ENCODE results near the gene TRIM14.
"Not testable (repeated sequence)": the region's sequence is repeated elsewhere in the genome, so short reads cannot be mapped to it uniquely, and the experiment has no call there.

TRIM14 gene

DNA sequence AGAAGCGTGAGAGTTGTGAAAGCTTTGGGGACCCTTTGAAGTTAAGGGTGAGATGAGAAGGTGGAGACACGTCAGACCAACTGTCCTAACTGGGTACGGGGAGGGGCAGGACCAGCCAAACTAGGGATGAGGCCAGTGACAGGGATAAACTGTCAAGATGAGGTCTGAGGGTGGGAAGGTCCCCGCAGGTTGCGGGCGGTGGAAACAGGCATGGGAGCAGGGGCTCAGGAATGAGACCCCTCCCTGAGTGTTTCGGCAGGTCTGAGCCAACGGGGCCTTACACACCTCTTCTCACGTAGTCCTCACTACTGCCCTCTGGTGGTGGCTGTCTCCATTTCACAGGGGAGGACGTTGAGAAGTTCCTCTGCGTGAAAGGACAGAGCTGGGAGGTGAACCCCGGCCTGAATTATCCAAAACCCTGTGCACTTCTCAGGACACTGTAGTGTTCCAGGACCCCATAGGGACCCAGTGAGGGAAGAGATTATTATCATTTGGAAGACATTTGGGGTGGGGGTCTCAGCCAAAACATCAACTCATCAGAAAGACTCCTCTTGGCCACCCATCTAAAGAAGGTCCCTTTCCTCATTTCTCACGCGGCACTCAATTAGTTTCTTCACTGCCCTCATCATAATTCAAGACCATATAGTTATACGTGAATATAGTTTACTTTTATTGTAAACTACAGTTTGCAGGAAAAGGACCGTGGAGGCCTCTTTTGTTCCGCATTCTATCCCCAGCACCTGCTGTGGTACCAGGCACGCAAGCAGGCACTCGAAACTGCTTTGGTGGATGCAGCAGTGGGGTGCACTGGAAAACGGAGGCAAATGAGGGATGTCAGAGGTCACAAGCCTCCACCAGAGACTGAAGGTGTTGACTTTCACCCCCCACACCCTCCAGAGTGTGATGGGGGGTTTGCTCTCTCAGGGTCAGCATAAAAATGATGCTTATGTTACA, 84.2 kb downstream of the TRIM14 start:
- H3K27me3 ChIP-seq (ENCODE audit: insufficient read depth, low read length) = no peaks in the 10 kb centered on the region
- H2AFZ ChIP-seq (ENCODE audit: low read length, unreplicated experiment) = no peak overlapping the region
- H3K4me3 ChIP-seq (ENCODE audit: low read depth, low read length) = peak overlapping the region; percentile 22; the same call in 1 of the 2 replicates
- H3K79me2 ChIP-seq (ENCODE audit: control insufficient read depth, insufficient read depth, low read length, unreplicated experiment) = no peaks in the 10 kb centered on the region
- H3K4me1 ChIP-seq (ENCODE audit: control insufficient read depth, insufficient read depth, low read length, unreplicated experiment) = peaks cover 35% of the 10 kb centered on the region
- H3K27ac ChIP-seq (ENCODE audit: low read depth, low read length) = peak overlapping the region; percentile 86
- no peaks in the 10 kb centered on the region for H3K36me3 ChIP-seq (ENCODE audit: insufficient read depth, low read length)

DNA sequence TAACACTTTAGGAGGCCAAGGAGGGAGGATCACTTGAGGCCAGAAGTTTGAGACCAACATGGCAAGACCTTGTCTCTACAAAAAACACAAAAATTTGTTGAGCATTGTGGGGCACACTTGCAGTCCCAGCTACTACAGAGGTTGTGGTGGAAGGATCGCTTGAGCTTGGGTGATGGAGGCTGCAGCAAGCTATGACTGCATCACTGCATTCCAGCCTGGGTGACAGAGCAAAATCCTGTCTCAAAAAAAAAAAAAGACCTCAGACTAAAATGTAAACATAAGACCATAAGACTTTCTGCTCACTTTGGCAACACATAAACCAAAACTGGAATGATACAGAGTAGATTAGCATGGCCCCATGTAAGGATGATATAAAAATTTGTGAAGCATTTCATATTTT, 87.1 kb downstream of the TRIM14 start:
- Histone ChIP-seq H3K36me3 (ENCODE audit: insufficient read depth, low read length) (no peaks in the 10 kb centered on the region), H3K79me2 (ENCODE audit: control insufficient read depth, insufficient read depth, low read length, unreplicated experiment) (no peaks in the 10 kb centered on the region), H3K27ac (ENCODE audit: low read depth, low read length) (peak overlapping the region; percentile 27), H3K4me1 (ENCODE audit: control insufficient read depth, insufficient read depth, low read length, unreplicated experiment) (peaks cover 28% of the 10 kb centered on the region), H2AFZ (ENCODE audit: low read length, unreplicated experiment) (no peak overlapping the region), H3K27me3 (ENCODE audit: insufficient read depth, low read length) (no peaks in the 10 kb centered on the region), H3K4me3 (ENCODE audit: low read depth, low read length) (no peak overlapping the region)

DNA sequence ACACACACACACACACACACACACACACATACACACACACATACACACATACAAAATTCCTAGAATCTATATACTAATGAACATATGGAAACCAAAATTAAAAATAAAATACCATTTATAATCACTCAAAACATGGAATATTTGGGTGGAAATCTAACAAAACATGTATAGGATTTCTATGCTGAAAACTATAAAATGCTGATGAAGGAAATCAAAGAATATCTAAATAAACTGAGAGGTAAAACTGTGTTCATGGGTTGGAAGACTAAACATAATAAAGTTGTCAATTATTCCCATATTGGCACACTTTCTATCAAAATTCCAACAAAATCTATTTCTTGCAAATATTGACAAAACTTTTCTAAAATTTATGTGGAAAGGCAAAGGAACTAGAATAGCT, 87.9 kb downstream of the TRIM14 start:
- no peaks in the 10 kb centered on the region; the same call in 1 of the 2 replicates for H3K36me3 ChIP-seq (ENCODE audit: insufficient read depth, low read length)
- H3K4me1 ChIP-seq (ENCODE audit: control insufficient read depth, insufficient read depth, low read length, unreplicated experiment) = peaks cover 26% of the 10 kb centered on the region
- H3K27me3 ChIP-seq (ENCODE audit: insufficient read depth, low read length) = no peaks in the 10 kb centered on the region
- no peak overlapping the region for H2AFZ ChIP-seq (ENCODE audit: low read length, unreplicated experiment)
- no peaks in the 10 kb centered on the region for H3K79me2 ChIP-seq (ENCODE audit: control insufficient read depth, insufficient read depth, low read length, unreplicated experiment)
- H3K4me3 ChIP-seq (ENCODE audit: low read depth, low read length) = no peak overlapping the region
- no peak overlapping the region for H3K27ac ChIP-seq (ENCODE audit: low read depth, low read length)

DNA sequence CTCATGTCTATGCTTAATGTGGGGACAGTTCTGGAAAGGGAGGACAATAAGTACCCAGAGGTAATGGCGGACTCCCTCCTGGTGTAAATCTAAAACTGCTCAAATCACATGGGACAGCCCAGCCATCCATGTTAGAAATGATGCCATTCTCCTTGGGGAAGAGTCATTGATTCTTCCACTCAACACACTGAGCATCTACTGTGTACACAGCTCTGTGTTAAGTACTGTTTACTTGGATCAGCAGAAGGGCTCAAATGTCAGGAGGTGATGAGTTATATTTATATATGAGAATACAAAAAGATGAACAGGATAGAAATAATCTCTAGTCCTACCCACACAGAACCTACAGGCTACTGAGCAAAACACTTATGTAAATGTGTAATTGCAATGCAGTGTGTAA, 94.3 kb downstream of the TRIM14 start:
- H3K27me3 ChIP-seq (ENCODE audit: insufficient read depth, low read length) = no peaks in the 10 kb centered on the region
- no peaks in the 10 kb centered on the region; the same call in 1 of the 2 replicates for H3K36me3 ChIP-seq (ENCODE audit: insufficient read depth, low read length)
- H3K4me3 ChIP-seq (ENCODE audit: low read depth, low read length) = no peak overlapping the region
- H3K4me1 ChIP-seq (ENCODE audit: control insufficient read depth, insufficient read depth, low read length, unreplicated experiment) = peaks cover 9% of the 10 kb centered on the region
- no peak overlapping the region for H3K27ac ChIP-seq (ENCODE audit: low read depth, low read length)
- H3K79me2 ChIP-seq (ENCODE audit: control insufficient read depth, insufficient read depth, low read length, unreplicated experiment) = no peaks in the 10 kb centered on the region
- H2AFZ ChIP-seq (ENCODE audit: low read length, unreplicated experiment) = no peak overlapping the region

DNA sequence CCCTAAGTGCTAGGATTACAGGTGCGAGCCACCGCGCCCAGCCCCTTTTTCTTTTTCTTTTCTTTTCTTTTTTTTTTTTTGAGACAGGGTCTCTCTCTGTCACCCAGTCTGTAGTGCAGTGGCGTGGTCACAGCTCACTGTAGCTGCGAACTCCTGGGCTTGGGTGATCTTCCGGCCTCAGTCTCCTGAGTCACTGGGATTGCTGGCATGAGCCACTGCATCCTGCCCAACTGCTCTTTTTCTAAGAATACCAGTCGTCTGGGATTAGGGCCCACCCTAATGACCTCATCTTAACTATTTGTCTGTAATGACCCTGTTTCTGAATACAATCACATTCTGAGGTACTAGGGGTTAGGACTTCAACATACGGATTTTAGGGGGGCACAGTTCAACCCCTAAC, 96.6 kb downstream of the TRIM14 start:
- no peak overlapping the region; the same call in 1 of the 2 replicates for H3K27ac ChIP-seq (ENCODE audit: low read depth, low read length)
- peaks cover 9% of the 10 kb centered on the region for H3K4me1 ChIP-seq (ENCODE audit: control insufficient read depth, insufficient read depth, low read length, unreplicated experiment)
- no peaks in the 10 kb centered on the region for H3K27me3 ChIP-seq (ENCODE audit: insufficient read depth, low read length)
- no peaks in the 10 kb centered on the region for H3K79me2 ChIP-seq (ENCODE audit: control insufficient read depth, insufficient read depth, low read length, unreplicated experiment)
- H3K4me3 ChIP-seq (ENCODE audit: low read depth, low read length) = no peak overlapping the region
- peaks cover 6% of the 10 kb centered on the region; the same call in 1 of the 2 replicates for H3K36me3 ChIP-seq (ENCODE audit: insufficient read depth, low read length)
- no peak overlapping the region for H2AFZ ChIP-seq (ENCODE audit: low read length, unreplicated experiment)

DNA sequence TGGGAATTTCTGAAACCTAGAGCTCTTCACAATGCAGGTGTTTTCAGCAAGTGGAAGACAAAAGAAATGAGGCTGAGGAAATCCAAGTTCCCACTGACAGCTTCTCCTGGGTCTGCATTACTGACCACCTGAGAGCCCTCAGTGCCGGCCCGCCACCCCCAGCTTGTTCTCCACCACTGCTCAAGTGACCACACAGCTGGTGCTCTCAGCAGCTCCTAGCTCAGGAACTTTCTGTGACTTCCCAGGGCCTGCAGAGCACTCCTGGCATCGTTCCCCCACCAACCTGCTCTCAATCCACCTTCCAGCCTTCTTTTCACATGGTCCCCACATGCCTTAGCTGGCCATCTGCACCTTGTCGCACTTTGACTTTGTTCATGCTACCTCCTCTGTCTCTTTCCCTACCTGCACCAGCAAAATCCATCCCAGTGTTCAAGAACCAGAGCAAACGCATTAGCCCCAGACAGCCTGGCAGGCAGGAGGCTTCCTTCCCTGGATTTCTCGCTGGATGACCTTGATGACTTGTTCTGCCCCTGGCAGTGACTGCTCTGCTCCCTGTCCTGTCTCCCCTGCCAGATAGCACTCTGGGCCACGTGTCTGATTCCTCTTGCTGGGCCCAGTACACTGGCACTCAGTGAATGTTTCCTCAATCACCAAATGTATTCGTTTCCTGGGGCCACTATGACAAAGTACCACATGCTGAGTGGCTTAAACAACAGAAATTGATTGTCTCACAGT, 97.5 kb downstream of the TRIM14 start:
- Histone ChIP-seq H3K27me3 (ENCODE audit: insufficient read depth, low read length) (no peaks in the 10 kb centered on the region), H3K4me3 (ENCODE audit: low read depth, low read length) (no peak overlapping the region), H3K36me3 (ENCODE audit: insufficient read depth, low read length) (peaks cover 9% of the 10 kb centered on the region; the same call in 1 of the 2 replicates), H3K79me2 (ENCODE audit: control insufficient read depth, insufficient read depth, low read length, unreplicated experiment) (no peaks in the 10 kb centered on the region), H3K4me1 (ENCODE audit: control insufficient read depth, insufficient read depth, low read length, unreplicated experiment) (peaks cover 9% of the 10 kb centered on the region), H2AFZ (ENCODE audit: low read length, unreplicated experiment) (no peak overlapping the region), H3K27ac (ENCODE audit: low read depth, low read length) (no peak overlapping the region)

DNA sequence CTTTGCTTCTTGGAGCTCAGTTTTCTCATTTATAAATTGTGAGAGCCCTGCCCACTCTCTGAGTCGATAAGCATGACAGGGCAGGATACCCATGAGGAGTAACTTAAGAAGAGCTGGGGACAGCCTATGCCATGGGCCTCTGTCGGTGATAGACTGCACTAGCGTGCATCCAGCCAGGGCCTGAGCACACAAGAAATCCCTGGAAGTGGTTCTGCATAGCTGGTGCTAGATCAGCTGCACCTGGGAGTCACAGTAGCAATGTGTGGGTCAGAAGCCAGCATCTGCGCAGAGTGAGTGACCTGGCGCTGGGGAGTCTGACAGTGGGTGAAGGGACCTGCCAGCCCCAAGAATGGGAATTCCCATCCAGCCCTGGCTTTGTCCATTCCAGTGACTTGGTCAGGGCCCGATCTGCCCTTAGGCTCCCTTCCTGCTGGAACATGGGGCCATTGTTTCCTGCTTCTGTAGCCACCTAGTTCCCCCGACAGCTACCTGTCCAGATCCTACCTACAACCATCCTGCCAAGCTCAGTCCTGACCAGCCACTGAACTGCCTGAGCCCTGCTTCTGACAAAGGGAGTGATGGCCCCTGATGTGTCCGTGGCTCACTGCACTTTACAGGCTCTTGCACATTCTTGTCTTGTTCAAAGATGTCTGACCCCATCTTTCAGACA, 98.4 kb downstream of the TRIM14 start:
- Histone ChIP-seq H3K27ac (ENCODE audit: low read depth, low read length) (no peak overlapping the region), H3K4me3 (ENCODE audit: low read depth, low read length) (no peak overlapping the region), H3K36me3 (ENCODE audit: insufficient read depth, low read length) (peaks cover 15% of the 10 kb centered on the region), H3K4me1 (ENCODE audit: control insufficient read depth, insufficient read depth, low read length, unreplicated experiment) (peaks cover 9% of the 10 kb centered on the region), H3K27me3 (ENCODE audit: insufficient read depth, low read length) (no peaks in the 10 kb centered on the region), H2AFZ (ENCODE audit: low read length, unreplicated experiment) (no peak overlapping the region), H3K79me2 (ENCODE audit: control insufficient read depth, insufficient read depth, low read length, unreplicated experiment) (no peaks in the 10 kb centered on the region)

DNA sequence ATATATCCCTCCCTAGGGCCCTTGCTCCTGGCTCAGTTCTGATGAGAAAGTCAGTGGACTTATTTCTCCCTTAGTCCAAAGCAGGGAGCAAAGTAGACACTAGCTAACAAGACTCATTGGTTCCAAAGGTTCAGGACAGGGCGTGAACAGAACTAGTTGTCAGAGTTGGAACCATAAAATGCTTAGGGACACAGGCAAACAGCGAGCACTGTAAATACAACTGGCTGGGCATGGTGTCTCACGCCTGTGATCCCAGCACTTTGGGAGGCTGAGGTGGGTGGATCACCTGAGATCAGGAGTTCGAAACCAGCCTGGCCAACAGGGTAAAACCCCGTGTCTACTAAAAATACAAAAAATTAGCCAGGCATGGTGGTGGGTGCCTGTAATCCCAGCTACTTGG, 99.2 kb downstream of the TRIM14 start:
- H3K4me3 ChIP-seq (ENCODE audit: low read depth, low read length); H3K4me1 ChIP-seq (ENCODE audit: control insufficient read depth, insufficient read depth, low read length, unreplicated experiment); H2AFZ ChIP-seq (ENCODE audit: low read length, unreplicated experiment); H3K27me3 ChIP-seq (ENCODE audit: insufficient read depth, low read length); H3K79me2 ChIP-seq (ENCODE audit: control insufficient read depth, insufficient read depth, low read length, unreplicated experiment); H3K27ac ChIP-seq (ENCODE audit: low read depth, low read length): not testable (repeated sequence)
- H3K36me3 ChIP-seq (ENCODE audit: insufficient read depth, low read length) = peaks cover 20% of the 10 kb centered on the region
